ENCODE data around the gene MMP13.

The MMP13 gene

DNA sequence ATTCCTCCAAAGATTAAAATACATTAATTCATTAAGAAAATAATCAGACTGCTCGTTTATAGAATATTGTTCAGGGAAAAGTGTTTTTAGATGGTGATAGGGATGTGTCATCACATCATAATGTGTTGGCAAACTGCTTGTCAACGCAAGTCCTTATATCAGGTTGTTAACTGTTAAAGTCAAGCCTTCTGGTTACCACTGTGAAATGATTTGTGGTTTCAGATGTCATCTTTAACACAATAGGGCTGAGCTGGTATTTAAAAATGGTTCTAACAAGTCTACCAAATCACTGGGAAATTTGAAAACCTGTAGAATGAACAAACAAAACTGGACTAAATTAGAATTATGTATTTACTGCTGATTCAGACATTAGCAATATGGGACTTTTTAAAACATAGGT lies 2.4 kb upstream of the MMP13 start:
- TF ChIP-seq GATA2 (IDR thresholded peaks at IDR 0.05; ENCODE audit: low read depth, low read length): no peak
- TF ChIP-seq GATA3 (IDR thresholded peaks at IDR 0.05; ENCODE audit: low read depth, low read length): no peak

- TF ChIP-seq GATA3 (IDR thresholded peaks at IDR 0.05; ENCODE audit: low read depth, low read length) (no peak), GATA2 (IDR thresholded peaks at IDR 0.05; ENCODE audit: low read depth, low read length) (no peak)
Measured at GRCh38 chr11:102950622-102951081, 4.9 kb downstream of the MMP13 start.

- no peak for TF ChIP-seq GATA2 (IDR thresholded peaks at IDR 0.05; ENCODE audit: low read depth, low read length)
- TF ChIP-seq GATA3 (IDR thresholded peaks at IDR 0.05; ENCODE audit: low read depth, low read length): no peak
Measured at GRCh38 chr11:102946237-102946636, 9.3 kb downstream of the MMP13 start.

GRCh38 chr11:102940714-102941588 lies 14.6 kb downstream of the MMP13 start:
- TF ChIP-seq GATA3 (IDR thresholded peaks at IDR 0.05; ENCODE audit: low read depth, low read length) (no peak), GATA2 (IDR thresholded peaks at IDR 0.05; ENCODE audit: low read depth, low read length) (no peak)

GRCh38 chr11:102936864-102937509 lies 18.5 kb downstream of the MMP13 start:
- no peak for TF ChIP-seq GATA3 (IDR thresholded peaks at IDR 0.05; ENCODE audit: low read depth, low read length)
- no peak for TF ChIP-seq GATA2 (IDR thresholded peaks at IDR 0.05; ENCODE audit: low read depth, low read length)

- no peak for TF ChIP-seq GATA2 (IDR thresholded peaks at IDR 0.05; ENCODE audit: low read depth, low read length)
- TF ChIP-seq GATA3 (IDR thresholded peaks at IDR 0.05; ENCODE audit: low read depth, low read length): no peak
Measured at GRCh38 chr11:102935514-102935913, 20.0 kb downstream of the MMP13 start.

GRCh38 chr11:102934735-102935134 lies 20.8 kb downstream of the MMP13 start:
- TF ChIP-seq GATA3 (IDR thresholded peaks at IDR 0.05; ENCODE audit: low read depth, low read length): no peak
- no peak for TF ChIP-seq GATA2 (IDR thresholded peaks at IDR 0.05; ENCODE audit: low read depth, low read length)

DNA sequence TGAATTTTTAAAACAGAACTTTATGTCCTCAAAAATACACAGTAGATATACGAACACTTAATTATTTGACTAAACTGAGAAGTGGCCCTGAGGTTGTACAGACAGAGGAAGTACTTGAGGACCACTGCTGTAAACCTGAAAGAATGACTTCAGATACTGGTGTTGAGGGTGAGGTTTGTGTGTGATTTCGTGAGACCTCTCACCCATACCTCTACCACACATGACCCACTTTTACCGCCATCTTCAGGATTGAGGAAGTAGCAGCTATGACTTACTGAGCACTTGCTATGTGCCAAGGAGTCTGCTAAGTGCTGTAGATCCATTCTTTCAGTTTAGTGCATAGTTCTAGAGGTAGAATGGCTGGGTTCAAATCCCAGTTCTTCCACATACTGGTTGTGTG lies 21.9 kb downstream of the MMP13 start:
- no peak for TF ChIP-seq GATA2 (IDR thresholded peaks at IDR 0.05; ENCODE audit: low read depth, low read length)
- no peak for TF ChIP-seq GATA3 (IDR thresholded peaks at IDR 0.05; ENCODE audit: low read depth, low read length)

DNA sequence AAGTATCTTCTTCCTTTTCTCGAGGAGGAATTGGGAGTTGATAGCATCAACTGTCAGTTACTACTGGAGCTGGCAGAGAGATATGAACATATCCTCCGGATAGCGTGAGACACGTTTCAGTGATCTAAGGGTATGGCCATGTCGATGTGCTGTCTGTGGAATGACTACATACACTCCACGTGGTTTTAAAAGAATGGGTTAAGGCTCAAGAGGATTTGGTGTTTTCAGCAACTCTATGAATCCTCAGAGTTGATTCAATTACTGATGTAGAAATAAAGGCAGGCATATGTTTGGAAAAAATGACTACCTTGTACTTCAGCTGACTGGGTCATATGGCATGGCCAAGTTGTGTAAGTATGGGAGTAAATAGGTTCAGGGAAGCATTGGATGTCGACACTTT lies 22.9 kb downstream of the MMP13 start:
- no peak for TF ChIP-seq GATA2 (IDR thresholded peaks at IDR 0.05; ENCODE audit: low read depth, low read length)
- TF ChIP-seq GATA3 (IDR thresholded peaks at IDR 0.05; ENCODE audit: low read depth, low read length): no peak

DNA sequence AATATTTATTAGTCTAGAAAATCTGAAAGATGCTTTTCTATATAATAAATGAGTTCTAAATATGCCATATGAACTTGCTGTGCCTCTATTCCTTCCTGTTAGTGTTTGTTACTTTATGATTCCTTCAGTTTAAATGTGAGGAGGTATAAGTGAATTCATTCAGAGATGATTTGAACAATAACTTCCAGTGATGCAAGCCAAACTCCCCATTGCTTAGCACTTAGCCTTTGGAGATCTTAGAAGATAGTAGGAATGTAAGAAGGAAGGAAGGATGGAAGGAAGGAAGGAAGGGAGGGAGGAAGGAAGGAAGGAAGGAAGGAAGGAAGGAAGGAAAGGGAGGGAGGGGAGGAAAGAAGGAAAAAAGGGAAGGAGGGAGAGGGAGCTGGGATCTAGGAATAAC lies 25.1 kb downstream of the MMP13 start:
- TF ChIP-seq GATA2 (IDR thresholded peaks at IDR 0.05; ENCODE audit: low read depth, low read length) (no peak), GATA3 (IDR thresholded peaks at IDR 0.05; ENCODE audit: low read depth, low read length) (no peak)

DNA sequence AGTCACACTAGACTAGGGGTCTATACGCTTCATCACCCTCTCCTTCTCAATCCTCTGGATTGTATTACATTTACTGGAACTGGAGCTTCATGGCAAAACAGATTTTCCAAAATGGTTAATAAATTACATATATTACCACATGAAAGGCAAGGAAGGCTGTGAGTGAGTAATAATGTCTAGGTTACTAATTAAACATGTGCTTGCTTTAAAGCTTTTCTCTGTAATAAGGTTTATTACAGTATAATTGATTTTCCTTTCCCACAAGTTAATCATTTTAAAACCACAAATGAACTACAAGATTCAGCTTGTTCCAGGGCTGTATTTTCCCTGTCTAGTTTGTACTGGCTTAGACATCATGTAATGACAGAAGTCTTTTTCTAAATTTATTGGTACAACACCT lies 25.6 kb downstream of the MMP13 start:
- TF ChIP-seq GATA3 (IDR thresholded peaks at IDR 0.05; ENCODE audit: low read depth, low read length) (no peak), GATA2 (IDR thresholded peaks at IDR 0.05; ENCODE audit: low read depth, low read length) (no peak)

DNA sequence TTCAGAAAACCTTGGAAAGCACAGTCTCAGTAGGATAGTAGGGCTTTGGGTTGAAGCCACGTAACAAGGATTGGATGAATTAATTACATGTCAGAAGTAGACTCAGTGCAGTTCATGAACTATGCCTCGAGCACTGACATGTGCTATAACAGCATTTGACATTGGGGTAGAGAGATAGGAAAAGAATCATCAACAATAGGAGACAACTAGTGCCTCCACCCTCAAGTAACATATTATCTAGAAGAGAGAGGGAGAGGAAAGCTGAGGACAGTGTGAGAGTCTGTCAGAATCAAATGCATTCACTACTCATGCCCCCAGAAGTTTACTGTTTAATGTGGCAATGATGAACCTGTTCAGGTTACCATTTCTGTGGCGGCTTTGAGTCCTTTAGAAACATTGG lies 26.4 kb downstream of the MMP13 start:
- TF ChIP-seq GATA3 (IDR thresholded peaks at IDR 0.05; ENCODE audit: low read depth, low read length): no peak

- TF ChIP-seq GATA3 (IDR thresholded peaks at IDR 0.05; ENCODE audit: low read depth, low read length) (no peak), GATA2 (IDR thresholded peaks at IDR 0.05; ENCODE audit: low read depth, low read length) (no peak)
Measured at GRCh38 chr11:102928247-102928646, 27.3 kb downstream of the MMP13 start.

GRCh38 chr11:102927624-102927990 lies 27.9 kb downstream of the MMP13 start:
- TF ChIP-seq GATA3 (IDR thresholded peaks at IDR 0.05; ENCODE audit: low read depth, low read length): no peak
- TF ChIP-seq GATA2 (IDR thresholded peaks at IDR 0.05; ENCODE audit: low read depth, low read length): no peak

Data from SH-SY5Y (cell line).